ENCODE measurements around the gene PCBP1. TPM values are rescaled to one million over a fixed set of nuclear protein-coding genes. Genes with fewer than 3 reads are reported as not detected.

The PCBP1 gene
- polyA plus RNA-seq, 1 donor from 2014 or later: 33.3 TPM

GRCh38 chr2:70080610-70081200, 6.6 kb upstream of the PCBP1 start:
- no peaks in the 10 kb centered on the region for H4K20me1 ChIP-seq (ENCODE audit: insufficient read depth)
- no peak overlapping the region for H3K4me3 ChIP-seq (ENCODE audit: low read length)
- H3K9me2 ChIP-seq (ENCODE audit: insufficient read depth, low read length): no peaks in the 10 kb centered on the region
- peaks cover 16% of the 10 kb centered on the region for H3K79me2 ChIP-seq (replicated peaks; ENCODE audit: insufficient read depth, low read length)
- no peaks in the 10 kb centered on the region for H3K27me3 ChIP-seq (ENCODE audit: insufficient read depth, low read depth, low read length)
- H3K27ac ChIP-seq (ENCODE audit: low read length): no peak overlapping the region
- H3K36me3 ChIP-seq (ENCODE audit: insufficient read depth, low read length): peaks cover 6% of the 10 kb centered on the region
- no peak for TF ChIP-seq CTCF (IDR thresholded peaks at IDR 0.05; ENCODE audit: poor library complexity, severe bottlenecking)
- TF ChIP-seq POLR2AphosphoS5 (IDR thresholded peaks at IDR 0.05): no peak
- TF ChIP-seq REST (IDR thresholded peaks at IDR 0.05; ENCODE audit: borderline replicate concordance): no peak
- TF ChIP-seq MXI1 (conservative IDR thresholded peaks at IDR 0.05; ENCODE audit: poor library complexity, severe bottlenecking): no peak
- TF ChIP-seq SMC3 (conservative IDR thresholded peaks at IDR 0.05; ENCODE audit: poor library complexity): no peak
- no peak for TF ChIP-seq RAD21 (conservative IDR thresholded peaks at IDR 0.05)
- no peak for TF ChIP-seq EZH2 (IDR thresholded peaks at IDR 0.05; ENCODE audit: borderline replicate concordance, insufficient read depth, low read length, poor library complexity, severe bottlenecking)
- TF ChIP-seq TAF1 (IDR thresholded peaks at IDR 0.05; ENCODE audit: low read depth): no peak
- TF ChIP-seq EP300 (conservative IDR thresholded peaks at IDR 0.05; ENCODE audit: poor library complexity, severe bottlenecking): no peak
- H3K9me3 ChIP-seq (ENCODE audit: low read length): no peaks in the 10 kb centered on the region
- H3F3A ChIP-seq (ENCODE audit: insufficient read depth, low read length, poor library complexity, severe bottlenecking): peaks cover 10% of the 10 kb centered on the region
- H3K4me2 ChIP-seq (ENCODE audit: low read length): no peak overlapping the region
- H3K9ac ChIP-seq (ENCODE audit: low read length): no peak overlapping the region
- H2AFZ ChIP-seq (ENCODE audit: low read depth, low read length): no peak overlapping the region

- Histone ChIP-seq H3K9me2 (ENCODE audit: insufficient read depth, low read length) (no peaks in the 10 kb centered on the region), H3K9me3 (ENCODE audit: low read length) (no peaks in the 10 kb centered on the region), H3K36me3 (ENCODE audit: insufficient read depth, low read length) (peaks cover 6% of the 10 kb centered on the region)
These were observed 6.1 kb upstream of the PCBP1 start for GRCh38 chr2:70081221-70081620.

More at GRCh38 chr2:70081221-70081620, 6.1 kb upstream of the PCBP1 start:
- TF ChIP-seq EP300 (conservative IDR thresholded peaks at IDR 0.05; ENCODE audit: poor library complexity, severe bottlenecking) (no peak), RAD21 (conservative IDR thresholded peaks at IDR 0.05) (no peak), SMC3 (conservative IDR thresholded peaks at IDR 0.05; ENCODE audit: poor library complexity) (no peak), REST (IDR thresholded peaks at IDR 0.05; ENCODE audit: borderline replicate concordance) (no peak), EZH2 (IDR thresholded peaks at IDR 0.05; ENCODE audit: borderline replicate concordance, insufficient read depth, low read length, poor library complexity, severe bottlenecking) (no peak), CTCF (IDR thresholded peaks at IDR 0.05; ENCODE audit: poor library complexity, severe bottlenecking) (no peak), POLR2AphosphoS5 (IDR thresholded peaks at IDR 0.05) (no peak), MXI1 (conservative IDR thresholded peaks at IDR 0.05; ENCODE audit: poor library complexity, severe bottlenecking) (no peak), TAF1 (IDR thresholded peaks at IDR 0.05; ENCODE audit: low read depth) (no peak)
- Histone ChIP-seq H3K27me3 (ENCODE audit: insufficient read depth, low read depth, low read length) (no peaks in the 10 kb centered on the region), H2AFZ (ENCODE audit: low read depth, low read length) (no peak overlapping the region), H3K4me3 (ENCODE audit: low read length) (no peak overlapping the region), H4K20me1 (ENCODE audit: insufficient read depth) (no peaks in the 10 kb centered on the region), H3K79me2 (replicated peaks; ENCODE audit: insufficient read depth, low read length) (peaks cover 16% of the 10 kb centered on the region), H3K9ac (ENCODE audit: low read length) (no peak overlapping the region), H3F3A (ENCODE audit: insufficient read depth, low read length, poor library complexity, severe bottlenecking) (peaks cover 11% of the 10 kb centered on the region), H3K4me2 (ENCODE audit: low read length) (no peak overlapping the region), H3K27ac (ENCODE audit: low read length) (no peak overlapping the region)
